SK-N-SH treated with all-trans-retinoic acid at 6 μM for 48 hours (cell line): ENCODE data around the gene LTBP4.

Experiments
- ATAC-seq: fragments of 200-7000 bp; cut with Tn5 transposase; 3 replicates; pipeline ENCODE4 v1.9.1; 2020; ENCODE audit warnings: mild to moderate bottlenecking, moderate library complexity
- ARNTL ChIP-seq: fragments of 450-650 bp; formaldehyde crosslinking; IDR thresholded peaks from 2 replicates; pipeline ENCODE4 v1.5.0; 2020; ENCODE audit warnings: low read depth, mild to moderate bottlenecking, moderate library complexity, borderline replicate concordance
- BACH2 ChIP-seq: fragments of 250-450 bp; sonication (Bioruptor Pico); IDR thresholded peaks from 2 replicates; pipeline ENCODE4 v1.9.0; 2021; ENCODE audit warnings: mild to moderate bottlenecking, borderline replicate concordance
- CREB5 ChIP-seq: fragments of 250-450 bp; sonication (Bioruptor Pico); IDR thresholded peaks from 2 replicates; pipeline ENCODE4 v1.5.1; 2020; ENCODE audit warnings: low read depth, mild to moderate bottlenecking, moderate library complexity
- CSDC2 ChIP-seq: fragments of 250-450 bp; sonication (Bioruptor Pico); IDR thresholded peaks from 2 replicates; pipeline ENCODE4 v1.5.0; 2020; ENCODE audit warnings: mild to moderate bottlenecking, moderate library complexity
- ESRRG ChIP-seq: fragments of 250-450 bp; sonication (Bioruptor Pico); IDR thresholded peaks from 2 replicates; pipeline ENCODE4 v1.6.1; 2021; ENCODE audit warnings: mild to moderate bottlenecking
- GLIS3 ChIP-seq: fragments of 250-450 bp; sonication (Bioruptor Pico); IDR thresholded peaks from 2 replicates; pipeline ENCODE4 v1.5.0; 2020; ENCODE audit warnings: mild to moderate bottlenecking, moderate library complexity
- ISL1 ChIP-seq: fragments of 250-450 bp; sonication (Bioruptor Pico); IDR thresholded peaks from 2 replicates; pipeline ENCODE4 v2.1.2; 2022; ENCODE audit warnings: mild to moderate bottlenecking, moderate library complexity
- OSR1 ChIP-seq: fragments of 250-450 bp; sonication (Bioruptor Pico); IDR thresholded peaks from 2 replicates; pipeline ENCODE4 v1.8.0; 2022; ENCODE audit warnings: moderate library complexity, mild to moderate bottlenecking, inconsistent platforms
- PPARA ChIP-seq: fragments of 250-450 bp; sonication (Bioruptor Pico); IDR thresholded peaks from 2 replicates; pipeline ENCODE4 v1.5.0; 2020; ENCODE audit warnings: mild to moderate bottlenecking, borderline replicate concordance
- RARB ChIP-seq: fragments of 250-450 bp; sonication (Bioruptor Pico); IDR thresholded peaks from 2 replicates; pipeline ENCODE4 v1.8.0; 2021; ENCODE audit warnings: mild to moderate bottlenecking, moderate library complexity
- SNAI2 ChIP-seq: fragments of 250-450 bp; sonication (Bioruptor Pico); IDR thresholded peaks from 2 replicates; pipeline ENCODE4 v1.5.0; 2020; ENCODE audit warnings: mild to moderate bottlenecking, moderate library complexity
- TOX ChIP-seq: fragments of 250-450 bp; sonication (Bioruptor Pico); IDR thresholded peaks from 2 replicates; pipeline ENCODE4 v1.8.0; 2021; ENCODE audit warnings: mild to moderate bottlenecking, moderate library complexity, borderline replicate concordance
- ZC3H10 ChIP-seq: fragments of 250-450 bp; sonication (Bioruptor Pico); IDR thresholded peaks from 2 replicates; pipeline ENCODE4 v1.5.1; 2021; ENCODE audit warnings: mild to moderate bottlenecking, moderate library complexity
- ZFP3 ChIP-seq: fragments of 250-450 bp; sonication (Bioruptor Pico); IDR thresholded peaks from 2 replicates; pipeline ENCODE4 v1.5.0; 2020; ENCODE audit warnings: mild to moderate bottlenecking, moderate library complexity
- ZFP30 ChIP-seq: fragments of 450-650 bp; formaldehyde crosslinking; IDR thresholded peaks from 2 replicates; pipeline ENCODE4 v1.5.0; 2022; ENCODE audit warnings: mild to moderate bottlenecking, moderate library complexity
- ZNF565 ChIP-seq: fragments of 450-650 bp; formaldehyde crosslinking; conservative IDR thresholded peaks from 2 replicates; pipeline ENCODE4 v1.5.0; 2020; ENCODE audit warnings: low read depth, mild to moderate bottlenecking, moderate library complexity
- ZNF70 ChIP-seq: fragments of 450-650 bp; formaldehyde crosslinking; IDR thresholded peaks from 2 replicates; pipeline ENCODE4 v1.5.0; 2020; ENCODE audit warnings: mild to moderate bottlenecking, moderate library complexity
- ZNF8 ChIP-seq: fragments of 450-650 bp; formaldehyde crosslinking; IDR thresholded peaks from 2 replicates; pipeline ENCODE4 v1.5.0; 2020; ENCODE audit warnings: mild to moderate bottlenecking, moderate library complexity
- TF ChIP-seq, protein P1 (sequence below): fragments of 250-450 bp; sonication (Bioruptor Pico); IDR thresholded peaks from 2 replicates; pipeline ENCODE4 v1.5.1; 2021; ENCODE audit warnings: mild to moderate bottlenecking, moderate library complexity
- TF ChIP-seq, protein P2 (sequence below): fragments of 250-450 bp; sonication (Bioruptor Pico); IDR thresholded peaks from 2 replicates; pipeline ENCODE4 v1.8.0; 2021; ENCODE audit warnings: low read depth, mild to moderate bottlenecking, moderate library complexity, borderline replicate concordance
- TF ChIP-seq, protein P3 (sequence below): fragments of 250-450 bp; sonication (Bioruptor Pico); IDR thresholded peaks from 2 replicates; pipeline ENCODE4 v1.8.0; 2020; ENCODE audit warnings: mild to moderate bottlenecking, moderate library complexity, borderline replicate concordance

LTBP4 gene

GRCh38 chr19:40598918-40599307, 2.3 kb upstream of the LTBP4 start:
- ATAC-seq: no peak
- TF ChIP-seq ZFP3 (CRISPR knock-in tag) (no peak), ZNF565 (CRISPR knock-in tag) (no peak), SNAI2 (CRISPR knock-in tag) (no peak), OSR1 (CRISPR knock-in tag) (no peak), BACH2 (no peak), ZNF70 (CRISPR knock-in tag) (no peak), ARNTL (no peak), PPARA (CRISPR knock-in tag) (no peak)

DNA sequence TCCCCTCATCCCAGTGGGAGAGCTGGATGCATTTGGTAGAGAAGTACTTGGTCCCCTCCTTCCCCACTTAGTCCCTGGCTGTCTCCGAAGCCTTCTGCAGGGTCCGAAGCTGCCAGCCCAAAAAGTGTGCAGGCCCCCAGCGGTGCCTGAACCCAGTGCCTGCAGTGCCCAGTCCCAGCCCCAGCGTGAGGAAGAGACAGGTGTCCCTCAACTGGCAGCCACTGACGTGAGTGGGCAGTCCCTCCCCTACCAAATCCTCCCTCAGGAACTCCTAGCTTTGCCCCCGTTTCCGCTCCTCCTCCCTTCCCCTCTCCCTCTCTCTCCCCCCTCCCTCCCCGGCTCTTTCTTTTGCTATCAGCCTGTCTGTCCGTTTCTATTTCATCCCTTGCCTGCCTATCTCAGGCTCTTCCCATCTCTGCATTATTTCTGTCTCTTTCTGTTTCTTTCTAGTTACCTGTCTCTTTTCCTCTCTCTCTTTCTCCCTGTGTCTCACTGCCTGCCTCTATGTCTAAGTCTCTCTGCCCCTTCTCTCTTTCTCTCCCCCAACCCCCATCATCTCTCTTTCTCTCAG, 1.8 kb upstream of the LTBP4 start:
- TF ChIP-seq ZFP3 (CRISPR knock-in tag) (no peak), CREB5 (CRISPR knock-in tag) (no peak), ZC3H10 (CRISPR knock-in tag) (no peak), ZFP30 (no peak)
- TF ChIP-seq, protein P1, sequence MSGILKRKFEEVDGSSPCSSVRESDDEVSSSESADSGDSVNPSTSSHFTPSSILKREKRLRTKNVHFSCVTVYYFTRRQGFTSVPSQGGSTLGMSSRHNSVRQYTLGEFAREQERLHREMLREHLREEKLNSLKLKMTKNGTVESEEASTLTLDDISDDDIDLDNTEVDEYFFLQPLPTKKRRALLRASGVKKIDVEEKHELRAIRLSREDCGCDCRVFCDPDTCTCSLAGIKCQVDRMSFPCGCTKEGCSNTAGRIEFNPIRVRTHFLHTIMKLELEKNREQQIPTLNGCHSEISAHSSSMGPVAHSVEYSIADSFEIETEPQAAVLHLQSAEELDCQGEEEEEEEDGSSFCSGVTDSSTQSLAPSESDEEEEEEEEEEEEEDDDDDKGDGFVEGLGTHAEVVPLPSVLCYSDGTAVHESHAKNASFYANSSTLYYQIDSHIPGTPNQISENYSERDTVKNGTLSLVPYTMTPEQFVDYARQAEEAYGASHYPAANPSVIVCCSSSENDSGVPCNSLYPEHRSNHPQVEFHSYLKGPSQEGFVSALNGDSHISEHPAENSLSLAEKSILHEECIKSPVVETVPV: no peak
- TF ChIP-seq, all 23 proteins: peak for 0
- ATAC-seq: no peak

DNA sequence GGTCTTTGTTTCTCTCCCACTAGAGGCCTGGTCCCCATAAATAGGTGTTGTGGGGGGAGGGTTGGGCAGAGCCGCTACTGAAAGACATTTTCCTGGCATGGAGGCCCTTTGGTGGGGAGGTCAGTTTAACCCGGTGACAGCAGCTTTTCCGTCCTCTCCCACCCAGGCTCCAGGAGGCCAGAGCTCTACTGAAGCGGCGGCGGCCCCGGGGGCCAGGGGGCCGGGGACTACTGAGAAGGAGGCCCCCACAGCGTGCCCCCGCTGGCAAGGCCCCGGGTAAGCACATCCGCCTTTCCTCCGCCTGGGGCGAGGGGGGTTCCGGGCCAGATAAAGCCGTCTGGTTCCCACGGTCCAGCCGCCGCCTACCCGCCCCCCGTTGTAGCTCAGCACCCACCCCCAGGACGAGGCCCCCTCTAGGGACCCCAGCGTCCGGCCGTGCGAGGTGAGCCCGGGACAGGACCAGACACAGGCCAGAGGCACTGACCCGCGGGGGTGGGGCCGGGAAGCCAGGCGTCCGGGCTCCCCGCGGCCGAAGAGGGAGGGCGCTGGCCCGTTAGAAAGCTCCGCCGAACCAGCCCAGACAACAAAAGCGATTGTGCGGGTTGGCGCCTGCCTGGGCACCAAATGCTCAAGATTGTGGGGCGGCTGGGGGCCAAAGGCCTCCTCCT, 1.1 kb upstream of the LTBP4 start:
- ATAC-seq: no peak
- no peak for TF ChIP-seq ZNF70 (CRISPR knock-in tag)
- TF ChIP-seq, protein P2, sequence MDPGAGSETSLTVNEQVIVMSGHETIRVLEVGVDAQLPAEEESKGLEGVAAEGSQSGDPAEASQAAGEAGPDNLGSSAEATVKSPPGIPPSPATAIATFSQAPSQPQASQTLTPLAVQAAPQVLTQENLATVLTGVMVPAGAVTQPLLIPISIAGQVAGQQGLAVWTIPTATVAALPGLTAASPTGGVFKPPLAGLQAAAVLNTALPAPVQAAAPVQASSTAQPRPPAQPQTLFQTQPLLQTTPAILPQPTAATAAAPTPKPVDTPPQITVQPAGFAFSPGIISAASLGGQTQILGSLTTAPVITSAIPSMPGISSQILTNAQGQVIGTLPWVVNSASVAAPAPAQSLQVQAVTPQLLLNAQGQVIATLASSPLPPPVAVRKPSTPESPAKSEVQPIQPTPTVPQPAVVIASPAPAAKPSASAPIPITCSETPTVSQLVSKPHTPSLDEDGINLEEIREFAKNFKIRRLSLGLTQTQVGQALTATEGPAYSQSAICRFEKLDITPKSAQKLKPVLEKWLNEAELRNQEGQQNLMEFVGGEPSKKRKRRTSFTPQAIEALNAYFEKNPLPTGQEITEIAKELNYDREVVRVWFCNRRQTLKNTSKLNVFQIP: no peak
- no peak for TF ChIP-seq ISL1 (CRISPR knock-in tag)
- no peak for TF ChIP-seq GLIS3 (CRISPR knock-in tag)
- no peak for TF ChIP-seq ESRRG (CRISPR knock-in tag)
- TF ChIP-seq RARB (CRISPR knock-in tag): no peak
- no peak for TF ChIP-seq CREB5 (CRISPR knock-in tag)
- TF ChIP-seq ZFP30: no peak
- no peak for TF ChIP-seq OSR1 (CRISPR knock-in tag)
- no peak for TF ChIP-seq ZNF8
- TF ChIP-seq TOX (CRISPR knock-in tag): no peak
- TF ChIP-seq, protein P3, sequence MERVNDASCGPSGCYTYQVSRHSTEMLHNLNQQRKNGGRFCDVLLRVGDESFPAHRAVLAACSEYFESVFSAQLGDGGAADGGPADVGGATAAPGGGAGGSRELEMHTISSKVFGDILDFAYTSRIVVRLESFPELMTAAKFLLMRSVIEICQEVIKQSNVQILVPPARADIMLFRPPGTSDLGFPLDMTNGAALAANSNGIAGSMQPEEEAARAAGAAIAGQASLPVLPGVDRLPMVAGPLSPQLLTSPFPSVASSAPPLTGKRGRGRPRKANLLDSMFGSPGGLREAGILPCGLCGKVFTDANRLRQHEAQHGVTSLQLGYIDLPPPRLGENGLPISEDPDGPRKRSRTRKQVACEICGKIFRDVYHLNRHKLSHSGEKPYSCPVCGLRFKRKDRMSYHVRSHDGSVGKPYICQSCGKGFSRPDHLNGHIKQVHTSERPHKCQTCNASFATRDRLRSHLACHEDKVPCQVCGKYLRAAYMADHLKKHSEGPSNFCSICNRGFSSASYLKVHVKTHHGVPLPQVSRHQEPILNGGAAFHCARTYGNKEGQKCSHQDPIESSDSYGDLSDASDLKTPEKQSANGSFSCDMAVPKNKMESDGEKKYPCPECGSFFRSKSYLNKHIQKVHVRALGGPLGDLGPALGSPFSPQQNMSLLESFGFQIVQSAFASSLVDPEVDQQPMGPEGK: no peak
- no peak for TF ChIP-seq PPARA (CRISPR knock-in tag)
- no peak for TF ChIP-seq ZNF565 (CRISPR knock-in tag)
- no peak for TF ChIP-seq ARNTL
- TF ChIP-seq CSDC2 (CRISPR knock-in tag): no peak
- TF ChIP-seq SNAI2 (CRISPR knock-in tag): no peak
- no peak for TF ChIP-seq ZC3H10 (CRISPR knock-in tag)

- no peak for TF ChIP-seq ZFP3 (CRISPR knock-in tag)
- TF ChIP-seq, protein P2: no peak
- no peak for ATAC-seq
Observed at GRCh38 chr19:40600570-40601133, 517 bp upstream of the LTBP4 start.
